ENCODE data around the gene N4BP3.

The N4BP3 gene

DNA sequence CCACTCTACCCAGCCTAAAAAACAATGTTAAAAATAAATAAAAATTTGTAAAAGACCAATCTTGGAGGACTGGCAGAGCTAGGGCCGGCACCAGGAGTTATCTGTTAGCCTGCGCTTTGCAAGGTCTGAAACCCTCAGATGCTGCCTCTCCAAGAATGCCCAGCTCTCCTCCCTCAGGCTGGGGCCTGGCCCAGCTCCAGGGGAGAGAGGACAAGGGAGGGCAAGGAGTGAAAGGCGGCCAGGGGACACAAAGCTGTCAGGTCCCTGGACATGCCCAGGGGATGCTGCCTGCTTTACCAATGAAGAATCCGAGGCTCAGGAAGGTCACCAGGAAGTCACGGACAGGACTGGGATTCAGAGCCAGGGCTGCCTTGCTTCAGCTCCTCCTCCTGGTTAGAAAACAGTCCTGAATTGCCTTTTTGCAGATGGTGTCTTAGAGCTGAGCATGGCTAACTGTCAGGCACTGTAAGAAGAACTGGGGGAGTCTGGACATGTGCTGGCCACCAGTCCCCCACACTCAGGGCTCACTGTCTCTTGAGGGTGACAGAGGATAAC is 5.5 kb upstream of the N4BP3 start:
- ATAC-seq (replicated peaks; ENCODE audit: extremely low read depth, poor library complexity, severe bottlenecking) = no peak
- no peak overlapping the region for H3K4me3 Mint-ChIP-seq
- peaks cover under 1% of the 10 kb centered on the region for H3K36me3 Mint-ChIP-seq (ENCODE audit: insufficient read depth)

DNA sequence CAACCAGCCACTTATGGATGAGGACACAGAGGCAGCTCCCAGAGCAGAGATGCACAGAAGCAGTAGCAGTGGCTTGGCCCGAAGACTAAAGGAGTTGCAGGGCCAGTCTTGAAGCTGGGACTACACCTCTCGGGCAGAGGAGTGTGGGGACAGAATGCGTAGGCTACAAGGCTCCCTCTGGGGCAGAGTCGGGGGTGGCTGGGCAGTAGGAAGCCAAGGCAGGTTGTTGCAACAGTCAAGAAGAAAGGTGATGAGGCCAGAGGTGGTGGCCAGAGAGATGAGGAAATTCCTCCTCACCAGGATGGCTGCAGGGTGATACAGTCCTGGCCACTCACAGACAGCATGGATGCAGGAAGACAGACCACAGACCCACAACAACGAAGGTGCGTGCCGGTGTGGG is 4.9 kb upstream of the N4BP3 start:
- Mint-ChIP-seq H3K4me3 (no peak overlapping the region), H3K4me1 (peaks cover 6% of the 10 kb centered on the region), H3K27ac (ENCODE audit: low read depth) (no peak overlapping the region), H3K9me3 (no peaks in the 10 kb centered on the region), H3K36me3 (ENCODE audit: insufficient read depth) (peaks cover 3% of the 10 kb centered on the region), H3K27me3 (no peaks in the 10 kb centered on the region)
- ATAC-seq (replicated peaks; ENCODE audit: extremely low read depth, poor library complexity, severe bottlenecking) (no peak), DNase-seq (ENCODE audit: low spot score in 2 of 2) (no peak)

More for the DNA sequence above, 5.5 kb upstream of the N4BP3 start:
- Mint-ChIP-seq H3K27me3 (no peaks in the 10 kb centered on the region), H3K27ac (ENCODE audit: low read depth) (no peak overlapping the region), H3K4me1 (peaks cover 2% of the 10 kb centered on the region), H3K9me3 (no peaks in the 10 kb centered on the region)
- DNase-seq (ENCODE audit: low spot score in 2 of 2) = no peak

DNA sequence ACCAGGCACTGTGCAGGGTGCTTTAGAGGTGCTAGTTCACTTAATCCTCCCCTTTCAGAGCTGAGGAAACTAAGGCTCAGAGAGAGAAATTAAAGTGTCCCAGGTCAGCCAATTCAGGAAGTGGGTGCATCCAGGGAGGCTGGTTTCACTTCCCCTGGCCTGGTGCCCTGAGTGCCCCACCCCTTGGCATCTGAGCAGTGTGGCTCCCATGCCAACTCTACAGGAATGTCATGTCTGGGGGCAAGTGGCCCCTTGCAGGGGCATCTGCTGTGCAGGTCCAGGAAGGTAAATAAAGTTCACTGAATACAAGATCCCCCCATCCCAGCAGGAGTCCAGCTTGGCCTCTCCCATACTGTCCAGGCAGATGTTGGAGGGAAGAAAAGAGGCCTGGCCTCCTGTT is 4.4 kb upstream of the N4BP3 start:
- no peaks in the 10 kb centered on the region for H3K9me3 Mint-ChIP-seq
- DNase-seq (ENCODE audit: low spot score in 2 of 2) (no peak), ATAC-seq (replicated peaks; ENCODE audit: extremely low read depth, poor library complexity, severe bottlenecking) (no peak)
- no peak overlapping the region for H3K4me3 Mint-ChIP-seq
- H3K27ac Mint-ChIP-seq (ENCODE audit: low read depth) = no peak overlapping the region
- peaks cover 6% of the 10 kb centered on the region for H3K4me1 Mint-ChIP-seq
- peaks cover 3% of the 10 kb centered on the region for H3K36me3 Mint-ChIP-seq (ENCODE audit: insufficient read depth)
- H3K27me3 Mint-ChIP-seq = no peaks in the 10 kb centered on the region

DNA sequence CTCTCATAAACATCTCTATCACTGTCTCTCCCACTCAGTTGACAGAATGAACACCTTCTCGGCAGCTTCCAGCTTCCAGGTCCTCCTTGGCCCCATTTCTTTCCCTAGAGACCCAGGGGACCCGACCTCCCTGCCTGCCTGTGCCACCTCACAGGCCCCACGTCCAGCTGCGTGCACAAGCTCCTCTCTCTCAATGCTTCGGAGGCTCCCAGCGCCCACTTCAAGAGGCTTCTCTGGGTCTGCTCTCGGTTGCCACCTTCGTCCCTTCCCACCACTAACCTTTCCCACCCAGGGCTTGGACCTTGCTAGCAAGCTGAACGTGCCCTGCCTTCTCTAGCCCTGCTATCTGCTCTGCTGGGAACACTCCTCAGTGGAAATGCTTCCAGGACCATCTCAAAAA is 2.8 kb upstream of the N4BP3 start:
- Mint-ChIP-seq H3K27ac (ENCODE audit: low read depth) (no peak overlapping the region), H3K4me3 (no peak overlapping the region), H3K4me1 (peaks cover 18% of the 10 kb centered on the region), H3K9me3 (no peaks in the 10 kb centered on the region), H3K36me3 (ENCODE audit: insufficient read depth) (peaks cover 14% of the 10 kb centered on the region), H3K27me3 (no peaks in the 10 kb centered on the region)
- DNase-seq (ENCODE audit: low spot score in 2 of 2) = no peak
- no peak for ATAC-seq (replicated peaks; ENCODE audit: extremely low read depth, poor library complexity, severe bottlenecking)

DNA sequence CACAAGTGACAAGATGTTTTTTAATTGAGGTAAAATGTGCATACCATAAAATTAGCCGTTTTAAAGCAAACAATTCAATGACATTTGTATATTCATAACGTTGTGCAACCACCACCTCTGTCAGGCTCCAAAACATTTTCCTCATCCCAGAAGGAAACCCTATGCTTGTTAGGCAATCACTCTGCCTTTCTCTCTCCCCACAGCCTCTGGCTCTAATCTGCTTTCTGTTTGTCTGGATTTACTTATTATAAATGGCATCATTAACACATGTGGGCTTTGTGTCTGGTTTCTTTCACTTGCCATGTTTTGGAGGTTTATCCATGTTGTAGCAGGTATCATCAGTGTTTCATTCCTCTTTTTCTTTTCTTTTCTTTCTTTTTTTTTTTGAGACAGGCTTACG is 1.4 kb upstream of the N4BP3 start:
- Mint-ChIP-seq H3K27me3 (no peaks in the 10 kb centered on the region), H3K27ac (ENCODE audit: low read depth) (no peak overlapping the region), H3K36me3 (ENCODE audit: insufficient read depth) (peaks cover 20% of the 10 kb centered on the region), H3K9me3 (no peaks in the 10 kb centered on the region), H3K4me3 (no peak overlapping the region), H3K4me1 (peaks cover 32% of the 10 kb centered on the region)
- no peak for DNase-seq (ENCODE audit: low spot score in 2 of 2)
- no peak for ATAC-seq (replicated peaks; ENCODE audit: extremely low read depth, poor library complexity, severe bottlenecking)

DNA sequence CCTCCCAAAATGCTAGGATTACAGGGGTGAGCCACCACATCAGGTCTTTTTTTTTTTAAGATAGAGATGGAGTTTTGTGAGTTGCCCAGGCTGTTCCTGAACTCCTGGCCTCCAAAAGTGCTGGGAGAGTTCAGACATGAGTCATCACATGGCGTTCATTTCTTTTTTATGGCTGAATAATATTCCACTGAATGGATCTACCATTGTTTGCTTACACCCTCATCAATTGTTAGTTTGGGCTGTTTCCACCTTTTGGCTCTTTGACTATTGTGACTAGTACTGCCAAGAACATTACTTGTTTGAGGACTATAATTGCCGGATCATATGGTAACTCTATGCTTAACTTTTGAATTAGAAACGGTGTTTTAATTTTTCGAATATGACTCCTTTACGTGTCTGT is 787 bp upstream of the N4BP3 start:
- no peak for ATAC-seq (replicated peaks; ENCODE audit: extremely low read depth, poor library complexity, severe bottlenecking)
- H3K4me3 Mint-ChIP-seq = peak overlapping the region; percentile 92
- no peaks in the 10 kb centered on the region for H3K9me3 Mint-ChIP-seq
- H3K27ac Mint-ChIP-seq (ENCODE audit: low read depth) = peak overlapping the region; percentile 90
- peaks cover 22% of the 10 kb centered on the region for H3K36me3 Mint-ChIP-seq (ENCODE audit: insufficient read depth)
- peaks cover 35% of the 10 kb centered on the region for H3K4me1 Mint-ChIP-seq
- DNase-seq (ENCODE audit: low spot score in 2 of 2) = no peak
- no peaks in the 10 kb centered on the region for H3K27me3 Mint-ChIP-seq

DNA sequence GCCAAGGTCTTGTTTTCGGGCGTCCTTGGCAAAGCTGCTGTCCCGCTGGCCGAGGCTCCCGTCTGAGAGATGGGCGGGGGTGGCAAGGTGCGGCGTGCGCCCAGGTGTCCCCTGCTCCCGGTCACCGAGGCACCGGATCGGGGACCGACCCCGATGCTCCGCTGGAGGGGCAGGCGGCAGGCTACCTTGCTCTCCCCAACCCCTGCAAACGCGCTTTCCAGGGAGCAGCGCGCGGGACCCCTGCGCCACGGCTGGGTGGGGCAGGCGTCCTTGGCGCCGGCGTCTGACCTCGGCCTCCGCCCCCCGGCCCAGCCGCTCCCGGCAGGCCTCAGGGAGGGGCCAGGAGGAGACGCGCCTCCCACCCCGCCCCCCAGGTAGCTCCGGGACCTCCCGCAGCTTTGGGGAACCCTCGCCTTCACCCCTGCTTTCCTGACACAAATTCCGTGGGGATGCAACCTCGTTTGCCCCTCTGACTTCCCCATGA is 551 bp downstream of the N4BP3 start:
- no peak for ATAC-seq (replicated peaks; ENCODE audit: extremely low read depth, poor library complexity, severe bottlenecking)

DNA sequence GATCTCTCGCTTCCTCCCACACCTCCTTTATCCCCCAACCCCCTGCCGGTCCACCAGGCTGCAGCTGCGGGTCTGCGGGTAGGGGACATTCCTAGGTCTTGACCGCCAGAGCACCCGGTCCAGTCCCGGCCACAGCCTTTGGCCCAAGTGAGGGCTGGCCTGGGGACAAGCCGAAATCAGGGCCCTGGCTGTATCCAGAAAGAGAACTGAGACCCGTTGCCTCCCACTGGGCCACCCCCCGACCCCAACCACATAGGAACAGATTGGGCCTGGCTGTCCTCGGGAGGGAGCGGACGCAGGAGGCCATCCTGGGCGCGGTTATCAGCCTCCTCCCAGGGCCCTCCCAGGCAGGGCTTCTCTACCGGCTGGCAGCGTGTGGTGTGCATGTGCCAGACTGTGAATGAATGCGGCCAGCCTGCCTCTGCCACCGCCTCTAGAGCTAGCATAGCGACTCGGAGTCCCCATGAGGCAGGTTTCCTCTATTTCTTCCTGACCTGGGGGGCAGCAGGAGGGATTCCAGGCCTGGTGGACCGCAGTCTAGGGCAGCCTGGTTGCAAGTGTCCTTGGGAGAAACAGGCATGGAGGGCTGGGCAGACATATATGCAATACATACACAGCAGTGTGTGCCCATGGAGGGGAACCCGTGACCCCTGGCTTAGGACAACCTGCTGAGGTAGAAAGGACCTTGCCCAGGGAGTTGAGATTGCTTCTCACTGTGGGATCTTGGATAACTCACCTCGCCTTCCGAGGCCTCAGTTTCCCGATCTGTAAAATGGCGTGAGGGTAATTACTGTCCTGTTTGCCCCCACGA is 1.2 kb downstream of the N4BP3 start:
- Mint-ChIP-seq H3K4me3 (peak overlapping the region; percentile 92), H3K36me3 (ENCODE audit: insufficient read depth) (peaks cover 22% of the 10 kb centered on the region), H3K27ac (ENCODE audit: low read depth) (peak overlapping the region; percentile 84), H3K4me1 (peaks cover 35% of the 10 kb centered on the region), H3K27me3 (no peaks in the 10 kb centered on the region), H3K9me3 (no peaks in the 10 kb centered on the region)
- DNase-seq (ENCODE audit: low spot score in 2 of 2) (peak; percentile 55 to 78), ATAC-seq (replicated peaks; ENCODE audit: extremely low read depth, poor library complexity, severe bottlenecking) (peak; percentile 72)

More for the DNA sequence above, 551 bp downstream of the N4BP3 start:
- Mint-ChIP-seq H3K4me1 (peaks cover 35% of the 10 kb centered on the region), H3K4me3 (peak overlapping the region; percentile 92), H3K27ac (ENCODE audit: low read depth) (peak overlapping the region; percentile 84), H3K27me3 (no peaks in the 10 kb centered on the region), H3K9me3 (no peaks in the 10 kb centered on the region), H3K36me3 (ENCODE audit: insufficient read depth) (peaks cover 22% of the 10 kb centered on the region)
- no peak for DNase-seq (ENCODE audit: low spot score in 2 of 2)

DNA sequence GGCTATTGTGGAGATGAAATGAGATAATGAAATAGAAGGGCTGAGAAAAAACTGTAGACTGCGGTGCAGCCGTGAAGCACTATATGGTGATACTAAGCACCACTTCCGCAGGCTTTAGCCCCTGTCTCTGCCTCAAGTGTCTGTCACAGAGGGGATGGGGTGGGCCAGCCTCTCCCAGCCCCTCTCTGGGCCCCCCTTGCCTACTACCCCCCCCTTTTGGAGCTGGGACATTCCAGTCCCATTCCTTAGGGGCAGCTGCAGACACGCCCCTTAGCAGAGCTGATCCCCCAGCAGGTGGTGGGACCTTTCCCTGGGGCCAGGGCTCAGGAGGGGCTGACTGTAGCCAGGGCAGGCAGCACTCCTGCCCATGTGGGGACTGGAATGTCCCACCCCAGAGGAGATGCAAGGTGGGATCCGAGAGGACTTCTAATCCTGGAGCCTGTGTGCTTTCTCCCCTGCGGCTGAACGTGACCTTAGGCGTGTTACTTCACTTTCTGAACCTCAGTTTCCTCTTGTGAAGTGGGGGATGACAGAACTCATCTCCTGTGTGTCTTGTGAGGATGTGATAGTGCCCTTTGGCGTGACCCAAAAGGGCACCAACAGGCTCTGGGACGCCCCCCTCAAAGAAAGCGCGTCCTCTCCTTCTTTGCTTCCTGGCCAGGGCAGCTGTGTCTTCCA is 1.9 kb downstream of the N4BP3 start:
- Mint-ChIP-seq H3K27ac (ENCODE audit: low read depth) (peak overlapping the region; percentile 84), H3K4me1 (peaks cover 35% of the 10 kb centered on the region), H3K27me3 (no peaks in the 10 kb centered on the region), H3K4me3 (peak overlapping the region; percentile 92), H3K36me3 (ENCODE audit: insufficient read depth) (peaks cover 22% of the 10 kb centered on the region), H3K9me3 (no peaks in the 10 kb centered on the region)
- peak; percentile 59 for ATAC-seq (replicated peaks; ENCODE audit: extremely low read depth, poor library complexity, severe bottlenecking)
- DNase-seq (ENCODE audit: low spot score in 2 of 2) = peak in 1 of 2 donors; percentile 62

DNA sequence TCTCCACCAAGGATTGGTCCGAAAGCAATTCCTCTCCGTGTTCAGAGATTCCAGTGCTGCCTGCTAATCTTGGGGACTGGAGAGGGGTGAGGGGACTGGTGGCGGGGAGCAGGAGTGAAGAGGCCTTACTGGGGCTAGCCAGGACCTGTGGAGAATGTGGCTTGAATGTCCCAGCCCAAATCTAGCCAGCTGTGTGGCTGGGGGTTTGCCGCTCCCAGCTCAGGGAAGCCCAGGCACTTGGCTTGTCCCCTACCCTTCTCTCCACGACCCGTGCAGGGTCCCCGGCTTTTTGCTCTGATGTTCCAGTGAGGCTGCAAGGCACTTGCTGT is 2.4 kb downstream of the N4BP3 start:
- peak in 1 of 2 donors; percentile 15 for DNase-seq (ENCODE audit: low spot score in 2 of 2)
- Mint-ChIP-seq H3K36me3 (ENCODE audit: insufficient read depth) (peaks cover 23% of the 10 kb centered on the region), H3K27ac (ENCODE audit: low read depth) (peak overlapping the region; percentile 84), H3K4me1 (peaks cover 37% of the 10 kb centered on the region), H3K4me3 (peak overlapping the region; percentile 92), H3K27me3 (no peaks in the 10 kb centered on the region), H3K9me3 (no peaks in the 10 kb centered on the region)
- no peak for ATAC-seq (replicated peaks; ENCODE audit: extremely low read depth, poor library complexity, severe bottlenecking)

DNA sequence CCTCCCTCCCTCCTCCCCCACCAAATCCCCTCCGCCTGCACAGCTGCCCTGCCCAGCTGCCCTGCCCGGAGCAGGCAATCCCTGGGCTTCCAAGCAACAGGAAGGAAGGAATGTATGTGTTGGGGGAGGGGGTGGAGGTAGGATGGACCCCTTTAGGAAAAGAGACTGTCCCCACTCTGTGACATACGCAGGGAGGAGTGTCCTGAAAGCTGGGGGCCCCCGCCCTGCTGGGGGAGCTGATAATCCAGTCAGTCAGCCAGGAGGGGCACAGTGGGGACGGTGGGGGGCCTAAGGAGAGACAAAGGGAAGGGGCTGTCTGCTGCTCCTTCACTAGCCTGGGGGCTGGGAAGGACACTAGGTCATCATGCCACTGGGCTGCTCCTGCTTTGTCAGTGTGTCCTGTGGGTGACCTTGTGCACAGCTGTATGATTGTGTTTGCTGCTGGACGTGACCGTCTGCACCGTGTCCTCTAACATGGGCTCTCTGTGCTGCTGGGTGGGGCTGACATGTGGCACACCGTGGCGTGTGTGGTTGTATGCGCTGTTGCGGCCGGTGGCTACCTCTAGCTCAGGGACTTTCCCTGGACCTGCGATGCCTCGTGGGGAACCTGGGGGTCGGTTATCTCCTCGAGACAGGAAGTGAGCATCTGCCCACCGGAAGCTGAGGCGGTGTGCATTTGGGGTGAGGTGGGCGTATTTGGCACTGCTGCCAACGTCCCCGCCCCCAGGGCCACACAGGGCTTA is 3.0 kb downstream of the N4BP3 start:
- DNase-seq (ENCODE audit: low spot score in 2 of 2) = peak; percentile 72 to 88
- Mint-ChIP-seq H3K27me3 (no peaks in the 10 kb centered on the region), H3K36me3 (ENCODE audit: insufficient read depth) (peaks cover 24% of the 10 kb centered on the region), H3K4me3 (peak overlapping the region; percentile 92), H3K9me3 (no peaks in the 10 kb centered on the region), H3K4me1 (peaks cover 40% of the 10 kb centered on the region), H3K27ac (ENCODE audit: low read depth) (peak overlapping the region; percentile 84)
- ATAC-seq (replicated peaks; ENCODE audit: extremely low read depth, poor library complexity, severe bottlenecking) = peak; percentile 63

DNA sequence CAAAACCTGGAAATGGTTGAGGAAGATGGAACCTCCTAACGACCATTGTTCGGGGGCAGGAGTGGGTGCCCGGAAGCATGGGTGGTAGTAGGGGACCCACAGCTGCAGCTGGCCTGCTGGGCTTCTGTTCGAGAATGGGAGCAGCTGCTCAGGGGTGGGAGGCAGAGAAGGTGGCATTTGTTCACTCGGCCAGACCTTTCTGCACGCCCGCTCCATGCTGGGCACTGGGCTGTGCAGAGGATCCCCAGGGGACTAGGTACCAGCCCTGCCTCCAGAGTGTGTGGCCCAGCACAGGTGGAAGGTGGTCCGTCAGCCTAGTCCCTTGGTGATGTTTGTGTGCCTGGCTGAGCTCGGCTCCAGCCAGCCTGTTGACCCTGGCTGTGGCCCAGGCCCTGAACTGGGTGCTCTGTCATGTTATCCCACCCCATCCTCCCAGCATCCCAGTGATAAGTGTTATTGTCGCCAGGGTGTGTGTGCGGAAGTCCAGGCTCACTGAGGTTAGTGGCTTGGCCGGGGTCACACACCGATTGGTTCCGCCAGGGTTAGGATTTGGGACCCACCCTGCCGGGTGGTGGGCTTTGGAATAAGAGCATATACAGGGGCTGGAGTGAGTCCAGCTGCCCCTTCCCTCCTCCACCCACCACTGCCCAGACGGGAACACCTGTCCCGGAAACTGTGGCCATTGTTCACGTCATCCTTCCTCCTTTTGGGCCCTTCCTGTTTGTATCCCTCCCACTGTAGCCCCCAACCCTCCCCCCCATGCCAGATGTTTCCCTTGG is 4.8 kb downstream of the N4BP3 start:
- Mint-ChIP-seq H3K36me3 (ENCODE audit: insufficient read depth) (peaks cover 21% of the 10 kb centered on the region), H3K9me3 (no peaks in the 10 kb centered on the region), H3K4me1 (peaks cover 36% of the 10 kb centered on the region), H3K27me3 (no peaks in the 10 kb centered on the region), H3K27ac (ENCODE audit: low read depth) (no peak overlapping the region), H3K4me3 (no peak overlapping the region)
- no peak for ATAC-seq (replicated peaks; ENCODE audit: extremely low read depth, poor library complexity, severe bottlenecking)
- no peak for DNase-seq (ENCODE audit: low spot score in 2 of 2)

Data from central memory CD8-positive, alpha-beta T cell (primary cell).